ENCODE measurements around the gene ATP8B4.

The ATP8B4 gene

GRCh38 chr15:50050986-50051743 is 67.9 kb downstream of the ATP8B4 start:
- TF ChIP-seq, protein P1, sequence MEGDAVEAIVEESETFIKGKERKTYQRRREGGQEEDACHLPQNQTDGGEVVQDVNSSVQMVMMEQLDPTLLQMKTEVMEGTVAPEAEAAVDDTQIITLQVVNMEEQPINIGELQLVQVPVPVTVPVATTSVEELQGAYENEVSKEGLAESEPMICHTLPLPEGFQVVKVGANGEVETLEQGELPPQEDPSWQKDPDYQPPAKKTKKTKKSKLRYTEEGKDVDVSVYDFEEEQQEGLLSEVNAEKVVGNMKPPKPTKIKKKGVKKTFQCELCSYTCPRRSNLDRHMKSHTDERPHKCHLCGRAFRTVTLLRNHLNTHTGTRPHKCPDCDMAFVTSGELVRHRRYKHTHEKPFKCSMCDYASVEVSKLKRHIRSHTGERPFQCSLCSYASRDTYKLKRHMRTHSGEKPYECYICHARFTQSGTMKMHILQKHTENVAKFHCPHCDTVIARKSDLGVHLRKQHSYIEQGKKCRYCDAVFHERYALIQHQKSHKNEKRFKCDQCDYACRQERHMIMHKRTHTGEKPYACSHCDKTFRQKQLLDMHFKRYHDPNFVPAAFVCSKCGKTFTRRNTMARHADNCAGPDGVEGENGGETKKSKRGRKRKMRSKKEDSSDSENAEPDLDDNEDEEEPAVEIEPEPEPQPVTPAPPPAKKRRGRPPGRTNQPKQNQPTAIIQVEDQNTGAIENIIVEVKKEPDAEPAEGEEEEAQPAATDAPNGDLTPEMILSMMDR (conservative IDR thresholded peaks at IDR 0.05), result no peak
- peak overlapping the region; percentile 51 for H3K27ac ChIP-seq

GRCh38 chr15:50049871-50050270 is 69.2 kb downstream of the ATP8B4 start:
- TF ChIP-seq, protein P1 (conservative IDR thresholded peaks at IDR 0.05), result no peak
- H3K27ac ChIP-seq, result no peak overlapping the region

GRCh38 chr15:50046867-50047266 is 72.2 kb downstream of the ATP8B4 start:
- TF ChIP-seq, protein P1 (conservative IDR thresholded peaks at IDR 0.05), result no peak
- peak overlapping the region; percentile 44 for H3K27ac ChIP-seq

GRCh38 chr15:50046159-50046558 is 72.9 kb downstream of the ATP8B4 start:
- TF ChIP-seq, protein P1 (conservative IDR thresholded peaks at IDR 0.05), result no peak
- H3K27ac ChIP-seq, result no peak overlapping the region

DNA sequence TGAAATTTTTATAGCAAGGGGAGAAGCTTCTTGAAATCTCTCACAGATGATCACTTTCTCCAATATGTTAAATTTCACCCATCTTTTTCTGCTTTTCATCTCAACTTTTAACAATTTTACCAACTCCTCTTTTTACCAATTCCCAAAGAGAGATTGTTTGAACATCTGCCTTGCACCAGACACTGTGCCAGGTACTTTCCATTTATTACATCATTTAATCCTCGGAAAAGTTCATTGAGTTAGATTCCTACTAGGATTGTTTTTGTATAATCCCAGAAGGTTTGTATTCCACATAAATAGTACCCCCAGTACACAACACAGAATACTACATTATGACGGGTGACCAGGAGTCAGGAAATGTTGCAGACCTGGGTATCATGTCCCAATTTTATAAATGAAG is 74.1 kb downstream of the ATP8B4 start:
- H3K27ac ChIP-seq, result no peak overlapping the region
- TF ChIP-seq, protein P1 (conservative IDR thresholded peaks at IDR 0.05), result no peak

DNA sequence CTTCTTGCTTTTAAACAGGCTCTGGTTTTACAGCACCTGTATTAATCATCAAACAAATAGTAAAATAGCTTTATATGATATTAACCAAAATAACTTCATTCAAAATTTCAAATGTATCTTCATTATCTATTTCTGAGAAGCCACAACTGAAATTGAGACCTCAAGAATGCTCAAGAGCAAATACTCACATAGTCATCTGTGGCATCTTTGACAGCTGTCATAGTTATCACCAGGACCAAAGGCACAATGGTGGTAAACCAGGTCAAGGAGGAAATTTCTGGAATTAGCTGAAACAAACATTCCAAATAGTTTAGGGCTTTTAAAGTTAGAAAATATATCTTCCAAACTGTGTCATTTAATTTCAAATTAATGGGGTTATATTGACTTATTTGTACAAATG is 74.6 kb downstream of the ATP8B4 start:
- TF ChIP-seq, protein P1 (conservative IDR thresholded peaks at IDR 0.05), result no peak
- H3K27ac ChIP-seq, result no peak overlapping the region

DNA sequence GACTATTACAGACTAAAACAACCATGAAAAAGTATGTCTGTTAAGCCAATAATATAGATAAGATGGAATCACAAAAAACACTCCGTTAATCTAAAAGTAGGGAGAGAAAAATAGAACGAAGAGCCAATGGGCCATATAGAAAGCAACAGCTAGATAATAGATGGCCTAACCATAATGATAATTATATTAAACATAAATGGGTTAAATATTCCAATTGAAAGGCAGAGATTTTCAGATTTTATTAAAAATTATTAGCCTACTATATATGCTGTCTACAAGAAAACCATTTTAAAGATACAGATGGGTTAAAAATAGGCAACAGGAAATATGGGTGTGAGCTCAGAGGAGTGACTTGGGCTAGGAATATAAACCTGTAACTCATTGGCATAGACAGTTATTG is 76.3 kb downstream of the ATP8B4 start:
- TF ChIP-seq, protein P1 (conservative IDR thresholded peaks at IDR 0.05), result no peak
- no peak overlapping the region for H3K27ac ChIP-seq

Measured in VCaP (cell line).